ENCODE measurements around the gene IL1R1. TPM values are rescaled to one million over a fixed set of nuclear protein-coding genes. Genes with fewer than 3 reads are reported as not detected.

IL1R1 gene
- total and polyA plus RNA-seq, 2 of the 4 experiments (the other 2 are of a cell fraction), result 6.5 to 13.8 TPM

GRCh38 chr2:102180687-102180999, 38.1 kb downstream of the IL1R1 start:
- Histone ChIP-seq H4K91ac (ENCODE audit: insufficient read depth, low read depth, low read length) (no peak overlapping the region), H3K18ac (ENCODE audit: low read depth, low read length) (no peak overlapping the region), H3K36me3 (ENCODE audit: control insufficient read depth, insufficient read depth, low read length) (peaks cover 29% of the 10 kb centered on the region), H3K4ac (ENCODE audit: low read depth, low read length) (no peak overlapping the region), H2BK15ac (ENCODE audit: low read depth, low read length) (no peak overlapping the region), H3K27me3 (ENCODE audit: control insufficient read depth, insufficient read depth, low read length) (no peaks in the 10 kb centered on the region), H3K9ac (ENCODE audit: low read depth, low read length) (no peak overlapping the region), H3K23ac (ENCODE audit: low read depth, low read length) (no peak overlapping the region), H3K4me1 (ENCODE audit: control insufficient read depth, insufficient read depth, low read length) (no peaks in the 10 kb centered on the region), H3K4me2 (ENCODE audit: low read depth, low read length) (no peak overlapping the region), H2AFZ (replicated peaks; ENCODE audit: low read length, poor library complexity) (no peak overlapping the region), H2BK120ac (ENCODE audit: low read depth, low read length) (no peak overlapping the region), H3K79me1 (ENCODE audit: low read depth in 1 of 2, low read length in 2 of 2) (no peaks in the 10 kb centered on the region), H3K4me3 (ENCODE audit: insufficient read depth, low read depth, low read length) (no peak overlapping the region), H3K27ac (ENCODE audit: insufficient read depth, low read length) (no peak overlapping the region), H3K14ac (replicated peaks; ENCODE audit: low read depth, low read length) (no peak overlapping the region), H4K5ac (ENCODE audit: low read depth, low read length) (no peak overlapping the region), H4K20me1 (ENCODE audit: insufficient read depth, low read length) (no peaks in the 10 kb centered on the region), H2AK9ac (replicated peaks; ENCODE audit: low read depth, low read length, poor library complexity) (no peak overlapping the region), H2AK5ac (ENCODE audit: low read depth, low read length) (no peak overlapping the region), H2BK5ac (ENCODE audit: low read depth, low read length, poor library complexity, severe bottlenecking) (no peak overlapping the region), H4K8ac (ENCODE audit: low read depth in 2 of 2, low read length in 2 of 2) (no peak overlapping the region), H2BK20ac (ENCODE audit: low read depth, low read length) (no peak overlapping the region), H3K56ac (ENCODE audit: extremely low read depth, insufficient read depth, low read length) (no peak overlapping the region), H3K9me3 (ENCODE audit: control insufficient read depth, insufficient read depth, low read length) (no peaks in the 10 kb centered on the region), H3K9me1 (ENCODE audit: insufficient read depth, low read length) (no peaks in the 10 kb centered on the region)
- ATAC-seq (ENCODE audit: low read depth) (no peak), DNase-seq (no peak)
- BruUV-seq (replicated peaks), result no TSS peak
- ChIA-PET CTCF (no interaction called here), POLR2A (ENCODE audit: unreplicated experiment) (no interaction called here)
- no peak for TF ChIP-seq POLR2A (IDR thresholded peaks at IDR 0.05; ENCODE audit: low read depth, low read length)
- no peak for TF ChIP-seq CTCF (conservative IDR thresholded peaks at IDR 0.05; ENCODE audit: low read depth, low read length)
- no peak for TF ChIP-seq MAZ (IDR thresholded peaks at IDR 0.05; ENCODE audit: borderline replicate concordance, low read depth, low read length)
- TF ChIP-seq, protein P1, sequence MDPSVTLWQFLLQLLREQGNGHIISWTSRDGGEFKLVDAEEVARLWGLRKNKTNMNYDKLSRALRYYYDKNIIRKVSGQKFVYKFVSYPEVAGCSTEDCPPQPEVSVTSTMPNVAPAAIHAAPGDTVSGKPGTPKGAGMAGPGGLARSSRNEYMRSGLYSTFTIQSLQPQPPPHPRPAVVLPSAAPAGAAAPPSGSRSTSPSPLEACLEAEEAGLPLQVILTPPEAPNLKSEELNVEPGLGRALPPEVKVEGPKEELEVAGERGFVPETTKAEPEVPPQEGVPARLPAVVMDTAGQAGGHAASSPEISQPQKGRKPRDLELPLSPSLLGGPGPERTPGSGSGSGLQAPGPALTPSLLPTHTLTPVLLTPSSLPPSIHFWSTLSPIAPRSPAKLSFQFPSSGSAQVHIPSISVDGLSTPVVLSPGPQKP (IDR thresholded peaks at IDR 0.05; ENCODE audit: borderline replicate concordance, low read depth, low read length), result no peak
- no peak for TF ChIP-seq NFE2L2 (IDR thresholded peaks at IDR 0.05; ENCODE audit: low read depth, low read length)
- TF ChIP-seq RAD21 (IDR thresholded peaks at IDR 0.05; ENCODE audit: low read length), result no peak
- TF ChIP-seq CHD1 (IDR thresholded peaks at IDR 0.05; ENCODE audit: low read depth, low read length), result no peak
- no peak for TF ChIP-seq CEBPB (IDR thresholded peaks at IDR 0.05; ENCODE audit: low read depth, low read length)
- no peak for TF ChIP-seq USF2 (IDR thresholded peaks at IDR 0.05; ENCODE audit: low read depth, low read length)
- dilution Hi-C loops (cut with HindIII; ENCODE audit: low sequenced_read_pairs, unreplicated experiment) (no loop called here), in situ Hi-C loops (cut with MboI; ENCODE audit: low sequenced_read_pairs) (no loop called here), intact Hi-C loops (cut with micrococcal nuclease) (no loop called here)
- no CpG with 5 or more reads among the region's 1 CpG for WGBS, 2 experiments (ENCODE audit: extremely low coverage in 2 of 2, insufficient read length in 1 of 2)

Measured in IMR-90 (cell line).